ENCODE results near the gene CCR6. TPM values are rescaled to one million over a fixed set of nuclear protein-coding genes. Genes with fewer than 3 reads are reported as not detected.

CCR6 gene
- total RNA-seq, 4 donors from 2014 or later, result 0.23 to 2.4 (median 0.57) TPM; not detected in 1

DNA sequence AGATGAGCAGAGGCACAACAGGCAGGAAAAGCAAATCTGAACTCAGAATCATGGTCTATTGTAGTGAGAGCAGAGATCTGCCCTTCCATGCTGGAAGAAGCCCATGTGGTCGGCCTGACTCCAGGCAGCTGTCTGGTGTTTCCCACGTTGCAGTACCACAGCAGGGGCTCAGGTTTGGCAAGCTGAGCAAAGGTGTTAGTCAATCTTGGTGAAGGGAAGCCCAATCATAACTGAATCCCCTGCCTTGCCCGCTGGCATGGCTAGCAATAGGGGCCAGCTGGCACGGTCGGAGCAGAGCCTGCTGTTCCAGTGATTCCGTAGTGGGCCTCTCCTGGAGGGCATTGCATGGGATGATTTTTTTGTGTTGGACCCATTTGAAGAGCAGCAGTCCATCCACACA, 17.8 kb upstream of the CCR6 start:
- WGBS, 2 donors, result 91 to 100% methylated on average over 3 to 4 of the region's 6 CpGs
- no peak for DNase-seq
- intact Hi-C loops (cut with DNase I), result no loop called here

GRCh38 chr6:167106406-167106805, 16.5 kb upstream of the CCR6 start:
- Histone ChIP-seq H3K4me3 (no peak overlapping the region), H3K27ac (no peak overlapping the region), H3K27me3 (peaks cover 0 to 25% (median 0%) of the 10 kb centered on the region in 4 donors), H3K36me3 (no peaks in the 10 kb centered on the region), H3K4me1 (no peaks in the 10 kb centered on the region), H3K9me3 (no peaks in the 10 kb centered on the region)
- no peak for DNase-seq
- no peak for TF ChIP-seq POLR2A (IDR thresholded peaks at IDR 0.05)
- TF ChIP-seq, protein P1, sequence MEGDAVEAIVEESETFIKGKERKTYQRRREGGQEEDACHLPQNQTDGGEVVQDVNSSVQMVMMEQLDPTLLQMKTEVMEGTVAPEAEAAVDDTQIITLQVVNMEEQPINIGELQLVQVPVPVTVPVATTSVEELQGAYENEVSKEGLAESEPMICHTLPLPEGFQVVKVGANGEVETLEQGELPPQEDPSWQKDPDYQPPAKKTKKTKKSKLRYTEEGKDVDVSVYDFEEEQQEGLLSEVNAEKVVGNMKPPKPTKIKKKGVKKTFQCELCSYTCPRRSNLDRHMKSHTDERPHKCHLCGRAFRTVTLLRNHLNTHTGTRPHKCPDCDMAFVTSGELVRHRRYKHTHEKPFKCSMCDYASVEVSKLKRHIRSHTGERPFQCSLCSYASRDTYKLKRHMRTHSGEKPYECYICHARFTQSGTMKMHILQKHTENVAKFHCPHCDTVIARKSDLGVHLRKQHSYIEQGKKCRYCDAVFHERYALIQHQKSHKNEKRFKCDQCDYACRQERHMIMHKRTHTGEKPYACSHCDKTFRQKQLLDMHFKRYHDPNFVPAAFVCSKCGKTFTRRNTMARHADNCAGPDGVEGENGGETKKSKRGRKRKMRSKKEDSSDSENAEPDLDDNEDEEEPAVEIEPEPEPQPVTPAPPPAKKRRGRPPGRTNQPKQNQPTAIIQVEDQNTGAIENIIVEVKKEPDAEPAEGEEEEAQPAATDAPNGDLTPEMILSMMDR (IDR thresholded peaks at IDR 0.05), result no peak
- 17 to 67% methylated on average over 1 of the region's 1 CpG for WGBS, 2 donors
- intact Hi-C loops (cut with DNase I), result no loop called here

More for the DNA sequence above, 17.8 kb upstream of the CCR6 start:
- TF ChIP-seq POLR2A (IDR thresholded peaks at IDR 0.05), result no peak
- TF ChIP-seq, protein P1 (IDR thresholded peaks at IDR 0.05), result no peak
- Histone ChIP-seq H3K27me3 (peaks cover 0 to 12% (median 0%) of the 10 kb centered on the region in 4 donors), H3K27ac (no peak overlapping the region), H3K9me3 (no peaks in the 10 kb centered on the region), H3K4me1 (no peaks in the 10 kb centered on the region), H3K4me3 (no peak overlapping the region), H3K36me3 (no peaks in the 10 kb centered on the region)

DNA sequence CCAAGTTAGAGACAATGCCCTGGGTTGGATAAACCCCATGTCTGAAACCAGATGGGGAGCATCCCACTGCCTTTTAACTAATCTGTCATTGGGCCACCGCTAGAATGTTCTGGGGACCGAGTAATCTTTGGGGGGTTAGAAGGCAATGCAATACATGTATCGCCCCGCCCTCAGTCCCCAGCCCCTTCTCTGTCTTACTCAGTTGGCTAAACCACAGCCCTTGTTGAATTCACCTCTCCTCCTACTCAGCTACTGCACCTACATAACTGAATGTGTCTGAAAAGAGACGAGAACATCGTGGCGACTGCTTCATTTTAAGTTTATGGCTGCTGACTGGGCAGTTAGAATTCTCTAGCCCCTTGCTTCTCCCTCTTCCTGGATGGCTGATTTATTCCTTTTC, 15.1 kb upstream of the CCR6 start:
- Histone ChIP-seq H3K36me3 (no peaks in the 10 kb centered on the region), H3K4me1 (no peaks in the 10 kb centered on the region), H3K27me3 (peaks cover 0 to 29% (median 0%) of the 10 kb centered on the region in 4 donors), H3K27ac (no peak overlapping the region), H3K4me3 (no peak overlapping the region), H3K9me3 (no peaks in the 10 kb centered on the region)
- WGBS, 2 donors, result 74 to 94% methylated on average over 7 of the region's 7 CpGs
- no peak for DNase-seq
- TF ChIP-seq, protein P1 (IDR thresholded peaks at IDR 0.05), result no peak
- TF ChIP-seq POLR2A (IDR thresholded peaks at IDR 0.05), result no peak
- intact Hi-C loops (cut with DNase I), result no loop called here

GRCh38 chr6:167108278-167108677, 14.6 kb upstream of the CCR6 start:
- intact Hi-C loops (cut with DNase I), result no loop called here
- peaks cover 0 to 29% (median 0%) of the 10 kb centered on the region in 4 donors for H3K27me3 ChIP-seq
- H3K4me1 ChIP-seq, result no peaks in the 10 kb centered on the region
- H3K27ac ChIP-seq, result no peak overlapping the region
- no peak overlapping the region for H3K4me3 ChIP-seq
- 70 to 81% methylated on average over 5 of the region's 5 CpGs for WGBS, 2 donors
- TF ChIP-seq, protein P1 (IDR thresholded peaks at IDR 0.05), result no peak
- TF ChIP-seq POLR2A (IDR thresholded peaks at IDR 0.05), result no peak
- H3K9me3 ChIP-seq, result no peaks in the 10 kb centered on the region
- DNase-seq, result no peak
- H3K36me3 ChIP-seq, result no peaks in the 10 kb centered on the region

DNA sequence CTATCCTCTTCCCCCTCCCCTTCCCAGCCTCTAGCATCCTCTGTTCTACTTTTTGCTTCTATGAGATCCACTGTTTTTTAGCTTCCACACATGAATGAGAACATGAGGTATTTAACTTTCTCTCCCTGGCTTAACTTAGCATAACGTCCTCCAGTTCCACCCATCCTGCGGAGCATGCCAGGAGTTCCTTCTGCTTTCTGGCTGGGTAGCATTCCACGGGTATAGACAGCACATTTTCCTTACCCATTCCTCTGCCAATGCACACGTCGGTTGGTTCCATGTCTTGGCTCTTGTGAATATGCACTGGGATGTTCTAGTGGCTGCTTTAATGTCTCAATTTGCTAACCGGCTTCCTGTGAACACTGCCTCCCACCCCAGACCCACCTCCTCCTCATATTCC, 13.2 kb upstream of the CCR6 start:
- intact Hi-C loops (cut with DNase I), result no loop called here
- Histone ChIP-seq H3K36me3 (no peaks in the 10 kb centered on the region), H3K4me3 (no peak overlapping the region), H3K27me3 (peaks cover 0 to 29% (median 0%) of the 10 kb centered on the region in 4 donors), H3K4me1 (no peaks in the 10 kb centered on the region), H3K9me3 (no peaks in the 10 kb centered on the region), H3K27ac (no peak overlapping the region)
- TF ChIP-seq, protein P1 (IDR thresholded peaks at IDR 0.05), result no peak
- no peak for TF ChIP-seq POLR2A (IDR thresholded peaks at IDR 0.05)
- no peak for DNase-seq
- 60 to 65% methylated on average over 6 of the region's 6 CpGs for WGBS, 2 donors
